Astrocyte of the cerebellum (primary cell): ENCODE results near the gene FOXJ3.

ENCODE experiments used
- DNase-seq: peaks from one replicate; pipeline ENCODE4 v3.0.0-alpha.2; 2011; ENCODE audit warnings: low read depth
- H3K4me3 ChIP-seq: 2 replicates; pipeline ENCODE4 v1.5.1; 2011; ENCODE audit warnings: mild to moderate bottlenecking, low read depth, low read length, moderate library complexity
- CTCF ChIP-seq: IDR thresholded peaks from 2 replicates; pipeline ENCODE4 v1.5.1; 2012; ENCODE audit warnings: low read length, low read depth, moderate library complexity, mild to moderate bottlenecking; ENCODE audit errors: missing control alignments
- in situ Hi-C: cut with HindIII; loops from 2 replicates; pipeline ENCODE4 v1.10.0; 2017; ENCODE audit warnings: low sequenced_read_pairs

Gene FOXJ3

GRCh38 chr1:42335809-42336518 lies 929 bp upstream of the FOXJ3 start:
- in situ Hi-C loops = no loop called here
- no peak for TF ChIP-seq CTCF
- peak overlapping the region; percentile 76 for H3K4me3 ChIP-seq
- DNase-seq = no peak

GRCh38 chr1:42334240-42335049 lies 590 bp downstream of the FOXJ3 start:
- in situ Hi-C loops = no loop called here
- no peak for DNase-seq
- H3K4me3 ChIP-seq = peak overlapping the region; percentile 76

GRCh38 chr1:42333662-42334239 lies 1.3 kb downstream of the FOXJ3 start:
- in situ Hi-C loops = no loop called here
- no peak for DNase-seq
- no peak for TF ChIP-seq CTCF
- peak overlapping the region; percentile 76 for H3K4me3 ChIP-seq

More at GRCh38 chr1:42334240-42335049, 590 bp downstream of the FOXJ3 start:
- no peak for TF ChIP-seq CTCF

GRCh38 chr1:42332877-42333276 lies 2.2 kb downstream of the FOXJ3 start:
- no peak overlapping the region for H3K4me3 ChIP-seq
- no peak for TF ChIP-seq CTCF
- DNase-seq = no peak
- in situ Hi-C loops = no loop called here

- TF ChIP-seq CTCF = no peak
- H3K4me3 ChIP-seq = no peak overlapping the region
- in situ Hi-C loops = no loop called here
- DNase-seq = no peak
Observed at GRCh38 chr1:42330215-42330614, 4.8 kb downstream of the FOXJ3 start.

GRCh38 chr1:42328916-42329496 lies 6.0 kb downstream of the FOXJ3 start:
- no peak overlapping the region for H3K4me3 ChIP-seq
- in situ Hi-C loops = no loop called here
- no peak for TF ChIP-seq CTCF
- DNase-seq = no peak
